GM18499 (cell line): ENCODE results near the gene LIN28A.
"Not testable (repeated sequence)": the region's sequence is repeated elsewhere in the genome, so short reads cannot be mapped to it uniquely, and the experiment has no call there.

ENCODE experiments used
- ATAC-seq: cut with Tn5 transposase; IDR thresholded peaks from one replicate; pipeline ENCODE4 v1.9.1; 2021; ENCODE audit warnings: moderate number of reproducible peaks; ENCODE audit not compliant: insufficient read depth, unreplicated experiment

The LIN28A gene

GRCh38 chr1:26385063-26385462 is 25.6 kb upstream of the LIN28A start:
- not testable (repeated sequence) for ATAC-seq

GRCh38 chr1:26387447-26387846 is 23.2 kb upstream of the LIN28A start:
- no peak for ATAC-seq

GRCh38 chr1:26388791-26389445 is 21.7 kb upstream of the LIN28A start:
- ATAC-seq = no peak

GRCh38 chr1:26389604-26390247 is 20.9 kb upstream of the LIN28A start:
- no peak for ATAC-seq

GRCh38 chr1:26391450-26391849 is 19.2 kb upstream of the LIN28A start:
- ATAC-seq = no peak

GRCh38 chr1:26395754-26396153 is 14.9 kb upstream of the LIN28A start:
- ATAC-seq = no peak

GRCh38 chr1:26399034-26399433 is 11.6 kb upstream of the LIN28A start:
- ATAC-seq = no peak

GRCh38 chr1:26401891-26402290 is 8.7 kb upstream of the LIN28A start:
- no peak for ATAC-seq

- ATAC-seq = no peak
Measured at GRCh38 chr1:26403656-26404055, 7.0 kb upstream of the LIN28A start.

- ATAC-seq = no peak
Measured at GRCh38 chr1:26404641-26405040, 6.0 kb upstream of the LIN28A start.

- no peak for ATAC-seq
Measured at GRCh38 chr1:26405281-26405915, 5.2 kb upstream of the LIN28A start.

- no peak for ATAC-seq
Measured at GRCh38 chr1:26408604-26409003, 2.0 kb upstream of the LIN28A start.

GRCh38 chr1:26409191-26409807 is 1.3 kb upstream of the LIN28A start:
- ATAC-seq = no peak

- no peak for ATAC-seq
Measured at GRCh38 chr1:26411624-26412074, 1.0 kb downstream of the LIN28A start.

- no peak for ATAC-seq
Measured at GRCh38 chr1:26412180-26412840, 1.7 kb downstream of the LIN28A start.

GRCh38 chr1:26413031-26413430 is 2.4 kb downstream of the LIN28A start:
- no peak for ATAC-seq

- ATAC-seq = no peak
Measured at GRCh38 chr1:26417111-26417759, 6.6 kb downstream of the LIN28A start.

- no peak for ATAC-seq
Measured at GRCh38 chr1:26418865-26419349, 8.3 kb downstream of the LIN28A start.

- ATAC-seq = no peak
Measured at GRCh38 chr1:26419494-26419893, 8.9 kb downstream of the LIN28A start.

- ATAC-seq = no peak
Measured at GRCh38 chr1:26429721-26430120, 19.1 kb downstream of the LIN28A start.
